ENCODE results near the gene GLT1D1.

DNA sequence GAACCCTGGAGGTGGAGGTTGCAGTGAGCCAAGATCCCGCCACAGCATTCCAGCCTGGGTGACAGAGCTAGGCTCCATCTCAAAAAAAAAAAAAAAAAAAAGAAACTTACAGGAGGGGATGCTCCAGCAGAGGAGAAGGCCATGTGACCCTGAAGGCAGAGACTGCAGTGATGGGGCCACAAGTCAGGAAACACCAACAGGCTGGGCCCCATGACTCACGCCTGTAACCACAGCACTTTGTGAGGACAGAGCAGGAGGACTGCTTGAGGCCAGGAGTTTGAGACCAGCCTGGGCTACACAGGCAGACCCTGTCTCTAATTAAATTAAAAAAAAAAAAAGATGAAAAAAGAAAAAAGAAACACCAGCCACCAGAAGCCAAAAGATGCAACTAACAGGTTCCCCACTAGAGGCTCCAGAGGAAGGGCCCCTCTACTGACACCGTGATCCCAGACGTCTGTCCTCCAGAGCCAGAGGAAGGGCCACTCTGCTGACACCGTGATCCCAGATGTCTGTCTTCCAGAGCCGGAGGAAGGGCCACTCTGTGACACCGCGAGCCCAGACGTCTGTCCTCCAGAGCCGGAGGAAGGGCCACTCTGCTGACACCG is 9.1 kb upstream of the GLT1D1 start:
- TF ChIP-seq ZFP30 (CRISPR knock-in tag; IDR thresholded peaks at IDR 0.05) (no peak), POU6F1 (CRISPR knock-in tag; IDR thresholded peaks at IDR 0.05; ENCODE audit: borderline replicate concordance, low read depth) (no peak)
